Calu3 (cell line): ENCODE results near the gene PHF23. TPM values are rescaled to one million over a fixed set of nuclear protein-coding genes. Genes with fewer than 3 reads are reported as not detected.
"Not testable (repeated sequence)": the region's sequence is repeated elsewhere in the genome, so short reads cannot be mapped to it uniquely, and the experiment has no call there.

ENCODE experiments used
- BruUV-seq: library from RNA; stranded (reverse); fragments of 400-500 nt; replicated peaks from 2 replicates; lab custom pipeline; 2021; lab: Mats Ljungman, UMichigan
- CTCF ChIA-PET: fragments of 300-600 bp; sonication (Branson Sonifier 250); formaldehyde crosslinking; loops from one replicate; lab custom pipeline; 2022; ENCODE audit warnings: antibody characterized with exemption; lab: Charles Lee
- DNase-seq: peaks from one replicate; pipeline ENCODE4 v3.0.0; 2022
- H3K27ac Mint-ChIP-seq: one replicate; pipeline ENCODE4 v1.8.0; 2022; ENCODE audit warnings: mixed read lengths; ENCODE audit not compliant: unreplicated experiment
- H3K27me3 Mint-ChIP-seq: one replicate; pipeline ENCODE4 v1.8.0; 2022; ENCODE audit warnings: mixed read lengths; ENCODE audit not compliant: unreplicated experiment
- H3K36me3 Mint-ChIP-seq: one replicate; pipeline ENCODE4 v1.8.0; 2022; ENCODE audit warnings: mild to moderate bottlenecking, moderate library complexity, mixed read lengths; ENCODE audit not compliant: insufficient read depth, unreplicated experiment
- H3K4me1 Mint-ChIP-seq: one replicate; pipeline ENCODE4 v1.8.0; 2022; ENCODE audit warnings: mild to moderate bottlenecking, low read depth, mixed read lengths; ENCODE audit not compliant: unreplicated experiment
- H3K4me3 Mint-ChIP-seq: one replicate; pipeline ENCODE4 v1.8.0; 2022; ENCODE audit warnings: mild to moderate bottlenecking, low read depth, moderate library complexity, mixed read lengths; ENCODE audit not compliant: unreplicated experiment
- H3K9me3 Mint-ChIP-seq: one replicate; pipeline ENCODE4 v1.8.0; 2022; ENCODE audit warnings: low read depth, mixed read lengths; ENCODE audit not compliant: unreplicated experiment
- intact Hi-C: fragments of 100-400 bp; cut with micrococcal nuclease; formaldehyde crosslinking; loops from one replicate; pipeline ENCODE4 v1.10.0; 2022; ENCODE audit not compliant: unreplicated experiment
- total RNA-seq: library from RNA; stranded (reverse); gene quantifications from 2 replicates; pipeline ENCODE4 v1.2.3, GENCODE V29; 2022
- TF ChIP-seq, protein P1 (sequence below): fragments of 200-600 bp; IDR thresholded peaks from one replicate; pipeline ENCODE4 v1.8.0; 2022; ENCODE audit warnings: antibody characterized with exemption; ENCODE audit not compliant: unreplicated experiment

The PHF23 gene
- total RNA-seq, 1 experiment from 2014 or later: 30.2 TPM

DNA sequence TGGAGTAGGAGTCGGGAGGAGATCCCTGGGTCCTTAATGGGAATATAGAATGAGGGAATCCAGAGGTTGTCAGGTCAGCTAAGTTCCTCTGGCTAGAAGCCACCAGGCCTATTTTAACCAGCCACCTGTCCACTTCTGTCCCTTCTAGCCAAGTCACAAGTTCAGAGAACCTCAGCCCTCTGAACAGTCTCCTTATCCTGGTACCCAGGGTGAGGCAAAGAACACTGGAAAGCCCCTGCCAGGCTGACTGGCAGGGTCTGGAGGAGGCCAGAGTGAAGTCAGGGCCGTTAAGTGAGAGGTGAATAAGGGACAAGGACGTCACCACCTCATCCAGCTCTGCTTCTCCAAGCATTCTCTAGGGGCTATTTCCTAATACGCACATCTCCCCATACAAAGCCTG is 9.5 kb upstream of the PHF23 start:
- CTCF ChIA-PET: no interaction called here
- TF ChIP-seq, protein P1, sequence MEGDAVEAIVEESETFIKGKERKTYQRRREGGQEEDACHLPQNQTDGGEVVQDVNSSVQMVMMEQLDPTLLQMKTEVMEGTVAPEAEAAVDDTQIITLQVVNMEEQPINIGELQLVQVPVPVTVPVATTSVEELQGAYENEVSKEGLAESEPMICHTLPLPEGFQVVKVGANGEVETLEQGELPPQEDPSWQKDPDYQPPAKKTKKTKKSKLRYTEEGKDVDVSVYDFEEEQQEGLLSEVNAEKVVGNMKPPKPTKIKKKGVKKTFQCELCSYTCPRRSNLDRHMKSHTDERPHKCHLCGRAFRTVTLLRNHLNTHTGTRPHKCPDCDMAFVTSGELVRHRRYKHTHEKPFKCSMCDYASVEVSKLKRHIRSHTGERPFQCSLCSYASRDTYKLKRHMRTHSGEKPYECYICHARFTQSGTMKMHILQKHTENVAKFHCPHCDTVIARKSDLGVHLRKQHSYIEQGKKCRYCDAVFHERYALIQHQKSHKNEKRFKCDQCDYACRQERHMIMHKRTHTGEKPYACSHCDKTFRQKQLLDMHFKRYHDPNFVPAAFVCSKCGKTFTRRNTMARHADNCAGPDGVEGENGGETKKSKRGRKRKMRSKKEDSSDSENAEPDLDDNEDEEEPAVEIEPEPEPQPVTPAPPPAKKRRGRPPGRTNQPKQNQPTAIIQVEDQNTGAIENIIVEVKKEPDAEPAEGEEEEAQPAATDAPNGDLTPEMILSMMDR: no peak

DNA sequence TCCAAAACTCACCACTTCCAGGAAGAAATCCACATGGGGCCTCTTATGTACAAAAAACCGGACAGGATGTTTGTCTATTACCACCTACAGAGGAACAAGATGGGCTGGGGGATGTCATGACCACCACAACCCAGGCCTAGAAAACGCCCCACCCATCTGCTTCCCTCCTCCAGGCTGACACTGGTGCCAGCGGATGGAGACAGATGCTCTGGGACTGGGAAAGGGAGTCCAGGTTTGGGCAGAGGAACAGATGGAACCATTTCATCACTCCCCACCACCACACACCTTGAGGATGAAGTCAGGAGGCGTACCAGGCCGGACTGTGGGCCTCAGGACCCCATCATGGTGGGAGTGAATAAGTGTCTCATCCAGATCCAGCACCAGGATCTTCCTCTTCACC is 7.5 kb upstream of the PHF23 start:
- no TSS peak for BruUV-seq
- no peaks in the 10 kb centered on the region for H3K27me3 Mint-ChIP-seq
- TF ChIP-seq, protein P1: no peak
- DNase-seq: no peak
- H3K36me3 Mint-ChIP-seq: peaks cover 54% of the 10 kb centered on the region
- peaks cover 25% of the 10 kb centered on the region for H3K4me1 Mint-ChIP-seq
- CTCF ChIA-PET: no interaction called here
- no peak overlapping the region for H3K4me3 Mint-ChIP-seq
- H3K27ac Mint-ChIP-seq: peak overlapping the region; percentile 58
- intact Hi-C loops: no loop called here
- no peaks in the 10 kb centered on the region for H3K9me3 Mint-ChIP-seq

More for the DNA sequence above, 9.5 kb upstream of the PHF23 start:
- no TSS peak for BruUV-seq
- H3K27me3 Mint-ChIP-seq: no peaks in the 10 kb centered on the region
- H3K36me3 Mint-ChIP-seq: peaks cover 57% of the 10 kb centered on the region
- peak overlapping the region; percentile 27 for H3K27ac Mint-ChIP-seq
- H3K4me1 Mint-ChIP-seq: peaks cover 27% of the 10 kb centered on the region
- intact Hi-C loops: no loop called here
- H3K4me3 Mint-ChIP-seq: peak overlapping the region; percentile 73
- H3K9me3 Mint-ChIP-seq: no peaks in the 10 kb centered on the region
- no peak for DNase-seq

DNA sequence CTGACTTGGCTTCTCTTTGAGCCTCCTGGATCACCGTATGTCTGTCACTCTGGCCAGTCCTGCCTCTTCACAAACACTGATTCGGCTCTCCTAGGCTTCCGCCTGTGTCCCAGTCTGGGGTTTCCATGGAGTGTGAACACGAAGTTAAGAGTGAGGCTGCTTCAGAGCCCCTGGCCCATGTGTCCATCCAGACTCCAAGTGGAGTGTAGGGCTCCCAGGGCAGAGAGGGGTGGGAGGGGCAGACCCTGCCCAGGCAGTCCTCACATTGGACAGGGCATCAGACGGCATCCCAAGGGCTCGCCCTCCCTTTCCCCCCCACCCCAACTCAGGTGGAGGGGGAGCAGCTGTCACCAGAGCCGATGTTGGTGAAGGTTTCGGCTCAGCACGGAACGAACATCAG is 4.6 kb upstream of the PHF23 start:
- DNase-seq, BruUV-seq, H3K9me3 Mint-ChIP-seq, CTCF ChIA-PET, intact Hi-C loops, H3K27me3 Mint-ChIP-seq: not testable (repeated sequence)
- H3K27ac Mint-ChIP-seq: peak overlapping the region; percentile 99
- H3K4me3 Mint-ChIP-seq: peak overlapping the region; percentile 94
- peaks cover 62% of the 10 kb centered on the region for H3K36me3 Mint-ChIP-seq
- peaks cover 29% of the 10 kb centered on the region for H3K4me1 Mint-ChIP-seq

DNA sequence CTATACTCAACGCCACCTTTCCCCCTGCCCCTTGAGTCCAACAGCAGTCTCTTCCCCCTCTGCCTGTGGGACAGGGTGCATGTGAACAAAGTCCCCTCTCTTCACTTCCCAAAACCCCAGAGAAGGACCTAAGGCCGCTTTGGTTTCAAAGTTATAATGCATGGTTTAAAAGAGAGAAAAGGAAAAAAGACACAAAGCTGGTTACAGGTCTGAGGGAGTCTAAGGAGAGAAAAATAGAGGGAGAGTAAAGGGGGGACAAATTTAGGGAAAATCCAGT is 4.1 kb upstream of the PHF23 start:
- H3K4me1 Mint-ChIP-seq: peaks cover 29% of the 10 kb centered on the region
- TF ChIP-seq, protein P1: no peak
- H3K4me3 Mint-ChIP-seq: peak overlapping the region; percentile 94
- DNase-seq: no peak
- no peaks in the 10 kb centered on the region for H3K9me3 Mint-ChIP-seq
- H3K36me3 Mint-ChIP-seq: peaks cover 66% of the 10 kb centered on the region
- no peaks in the 10 kb centered on the region for H3K27me3 Mint-ChIP-seq
- CTCF ChIA-PET: interaction anchor here (0.6 to 2.3 kb wide), 4 partner anchors 8 to 321 kb away, joined by 3 to 5 read pairs (median 4); partner anchors contain the start of genes CLDN7, CTDNEP1 and ELP5
- BruUV-seq: TSS peak; percentile 41
- intact Hi-C loops: no loop called here
- H3K27ac Mint-ChIP-seq: peak overlapping the region; percentile 99

DNA sequence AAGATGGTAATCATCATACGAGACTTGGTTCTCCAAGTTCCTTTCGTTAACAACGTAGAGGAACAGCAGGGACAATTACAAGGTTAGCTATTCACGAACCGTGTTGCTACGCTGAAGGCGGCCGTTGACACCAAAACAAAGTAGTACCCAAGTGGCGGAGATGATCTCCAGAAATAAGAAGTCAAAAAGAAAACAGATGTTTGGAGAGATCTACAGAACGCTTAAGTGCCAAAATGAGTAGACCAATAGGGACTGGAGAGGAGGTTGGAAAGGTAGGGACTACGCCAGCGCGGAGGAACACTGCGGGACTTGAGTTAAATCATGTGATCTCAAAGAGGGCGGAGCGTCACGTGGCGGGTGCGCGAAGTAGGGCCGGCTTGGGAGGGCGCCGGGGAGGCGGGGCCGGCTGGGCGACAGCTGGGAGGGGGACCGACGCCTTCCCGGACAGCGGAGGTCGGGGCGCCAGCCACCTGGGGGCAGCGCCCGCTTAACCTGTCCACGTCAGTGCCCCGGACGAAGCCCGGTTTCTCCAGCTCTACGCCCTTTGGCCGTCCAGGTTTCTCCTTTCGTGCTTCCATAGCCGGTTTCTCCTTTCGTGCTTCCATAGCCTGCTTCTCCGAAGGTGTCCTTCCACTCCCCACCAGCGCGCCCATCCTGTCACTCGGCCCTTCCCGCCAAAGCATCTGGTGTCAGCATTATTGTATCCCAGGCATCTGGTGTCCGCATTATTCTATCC is 3.6 kb upstream of the PHF23 start:
- Mint-ChIP-seq H3K36me3 (peaks cover 71% of the 10 kb centered on the region), H3K27me3 (no peaks in the 10 kb centered on the region), H3K4me3 (peak overlapping the region; percentile 94), H3K27ac (peak overlapping the region; percentile 99), H3K4me1 (peaks cover 29% of the 10 kb centered on the region), H3K9me3 (no peaks in the 10 kb centered on the region)
- intact Hi-C loops: no loop called here
- peak; percentile 89 for DNase-seq
- CTCF ChIA-PET: interaction anchor here (0.6 to 2.3 kb wide), 6 partner anchors 8 to 320 kb away, joined by 3 to 5 read pairs (median 4); partner anchors contain the start of genes CLDN7, CTDNEP1 and ELP5
- TF ChIP-seq, protein P1: no peak
- BruUV-seq: no TSS peak
